IMR-90 (cell line): ENCODE results near the gene NOX4. TPM values are rescaled to one million over a fixed set of nuclear protein-coding genes. Genes with fewer than 3 reads are reported as not detected.

Source experiments
- ATAC-seq: fragments of 200-7000 bp; cut with Tn5 transposase; 2 replicates; pipeline ENCODE4 v1.9.1; 2020; ENCODE audit warnings: low read depth, mild to moderate bottlenecking, moderate library complexity
- BruUV-seq: library from RNA; stranded (reverse); fragments of 400-500 nt; replicated peaks from 2 replicates; lab custom pipeline; 2021; lab: Mats Ljungman, UMichigan
- CTCF ChIA-PET: fragments of 300-600 bp; formaldehyde crosslinking; extraction: SDS; loops from one replicate; lab custom pipeline; 2021; ENCODE audit warnings: antibody characterized with exemption; lab: Yijun Ruan, JAX
- POLR2A ChIA-PET: fragments of 300-600 bp; sonication (Branson Sonifier 250); formaldehyde crosslinking; loops from one replicate; lab custom pipeline; 2022; ENCODE audit warnings: antibody characterized with exemption; ENCODE audit not compliant: unreplicated experiment; lab: Charles Lee
- DNase-seq: peaks from one replicate; pipeline ENCODE4 v3.0.0; 2013
- H2AFZ ChIP-seq: replicated peaks from 2 replicates; pipeline ENCODE3; 2013; ENCODE audit warnings: low read length, mild to moderate bottlenecking; ENCODE audit not compliant: poor library complexity
- H2AK5ac ChIP-seq: 2 replicates; pipeline ENCODE4 v1.6.1; 2013; ENCODE audit warnings: low read depth, low read length, inconsistent platforms
- H2AK9ac ChIP-seq: replicated peaks from 2 replicates; pipeline ENCODE3; 2013; ENCODE audit warnings: mild to moderate bottlenecking, low read depth, low read length, moderate library complexity; ENCODE audit not compliant: poor library complexity
- H2BK120ac ChIP-seq: 2 replicates; pipeline ENCODE4 v1.6.1; 2013; ENCODE audit warnings: low read depth, low read length, inconsistent platforms
- H2BK15ac ChIP-seq: 3 replicates; pipeline ENCODE4 v1.6.1; 2013; ENCODE audit warnings: low read depth, low read length, inconsistent platforms
- H2BK20ac ChIP-seq: 2 replicates; pipeline ENCODE4 v1.6.1; 2013; ENCODE audit warnings: low read depth, mild to moderate bottlenecking, inconsistent platforms, low read length, moderate library complexity
- H2BK5ac ChIP-seq: 2 replicates; pipeline ENCODE4 v1.6.1; 2013; ENCODE audit warnings: mild to moderate bottlenecking, low read depth, low read length, inconsistent platforms; ENCODE audit not compliant: poor library complexity, severe bottlenecking
- H3K14ac ChIP-seq: replicated peaks from 2 replicates; pipeline ENCODE4 v1.6.1; 2013; ENCODE audit warnings: low read depth, low read length, inconsistent platforms
- H3K18ac ChIP-seq: 2 replicates; pipeline ENCODE4 v1.6.1; 2013; ENCODE audit warnings: low read depth, low read length, control low read depth
- H3K23ac ChIP-seq: 2 replicates; pipeline ENCODE4 v1.6.1; 2013; ENCODE audit warnings: low read depth, low read length, inconsistent platforms
- H3K27ac ChIP-seq: 2 replicates; pipeline ENCODE4 v1.5.1; 2013; ENCODE audit warnings: mild to moderate bottlenecking, control low read depth, low read length; ENCODE audit not compliant: insufficient read depth
- H3K27me3 ChIP-seq: 2 replicates; pipeline ENCODE4 v1.6.1; 2013; ENCODE audit warnings: low read length; ENCODE audit not compliant: control insufficient read depth, insufficient read depth
- H3K36me3 ChIP-seq: 2 replicates; pipeline ENCODE4 v1.6.1; 2013; ENCODE audit warnings: low read length, mixed read lengths; ENCODE audit not compliant: control insufficient read depth, insufficient read depth
- H3K4ac ChIP-seq: 2 replicates; pipeline ENCODE4 v1.6.1; 2013; ENCODE audit warnings: low read depth, low read length, inconsistent platforms
- H3K4me1 ChIP-seq: 2 replicates; pipeline ENCODE4 v1.6.1; 2013; ENCODE audit warnings: low read length, mixed read lengths; ENCODE audit not compliant: control insufficient read depth, insufficient read depth
- H3K4me2 ChIP-seq: 2 replicates; pipeline ENCODE4 v1.6.1; 2013; ENCODE audit warnings: low read depth, mild to moderate bottlenecking, control low read depth, low read length, moderate library complexity
- H3K4me3 ChIP-seq: 2 replicates; pipeline ENCODE4 v1.5.1; 2013; ENCODE audit warnings: low read depth, mild to moderate bottlenecking, control low read depth, low read length, moderate library complexity; ENCODE audit not compliant: insufficient read depth
- H3K56ac ChIP-seq: 2 replicates; pipeline ENCODE4 v1.6.1; 2013; ENCODE audit warnings: low read length, inconsistent platforms; ENCODE audit not compliant: insufficient read depth; ENCODE audit errors: extremely low read depth
- H3K79me1 ChIP-seq, 2 experiments: 2 replicates each; pipeline ENCODE4 v1.6.1; 2013; ENCODE audit warnings: low read length in 2 of 2, inconsistent platforms in 1 of 2, low read depth in 1 of 2
- H3K9ac ChIP-seq: 2 replicates; pipeline ENCODE4 v1.6.1; 2013; ENCODE audit warnings: low read depth, low read length, control low read depth
- H3K9me1 ChIP-seq: 2 replicates; pipeline ENCODE4 v1.6.1; 2013; ENCODE audit warnings: low read length, inconsistent platforms; ENCODE audit not compliant: insufficient read depth
- H3K9me3 ChIP-seq: 2 replicates; pipeline ENCODE4 v1.6.1; 2013; ENCODE audit warnings: low read length; ENCODE audit not compliant: control insufficient read depth, insufficient read depth
- H4K20me1 ChIP-seq: 2 replicates; pipeline ENCODE4 v1.6.1; 2013; ENCODE audit warnings: low read length, inconsistent platforms; ENCODE audit not compliant: insufficient read depth
- H4K5ac ChIP-seq: 2 replicates; pipeline ENCODE4 v1.6.1; 2013; ENCODE audit warnings: mild to moderate bottlenecking, low read depth, low read length, control low read depth
- H4K8ac ChIP-seq, 2 experiments: 2 replicates each; pipeline ENCODE4 v1.6.1; 2013; ENCODE audit warnings: low read depth in 2 of 2, low read length in 2 of 2, control low read depth in 1 of 2, inconsistent platforms in 1 of 2
- H4K91ac ChIP-seq: 2 replicates; pipeline ENCODE4 v1.6.1; 2013; ENCODE audit warnings: low read depth, low read length, inconsistent platforms; ENCODE audit not compliant: insufficient read depth
- FOS ChIP-seq: fragments of 150-350 bp; IDR thresholded peaks from 2 replicates; pipeline ENCODE4 v1.6.1; 2016; ENCODE audit warnings: low read depth, low read length
- MAFK ChIP-seq: IDR thresholded peaks from 2 replicates; pipeline ENCODE4 v1.6.1; 2012; ENCODE audit warnings: low read depth, low read length, improper control_type of control experiment
- RCOR1 ChIP-seq: IDR thresholded peaks from 2 replicates; pipeline ENCODE4 v1.6.1; 2012; ENCODE audit warnings: mild to moderate bottlenecking, low read length, improper control_type of control experiment; ENCODE audit not compliant: insufficient replicate concordance
- SMC3 ChIP-seq: fragments of 150-350 bp; IDR thresholded peaks from 2 replicates; pipeline ENCODE4 v1.6.1; 2016; ENCODE audit warnings: low read depth, mild to moderate bottlenecking, antibody characterized with exemption, low read length, moderate library complexity
- dilution Hi-C: fragments of 300-500 bp; cut with HindIII; formaldehyde crosslinking; loops from one replicate; pipeline ENCODE4 v1.14.3; 2018; ENCODE audit warnings: low sequenced_read_pairs; ENCODE audit not compliant: unreplicated experiment
- in situ Hi-C: fragments of 300-500 bp; cut with MboI; formaldehyde crosslinking; loops from 3 replicates; pipeline ENCODE4 v1.14.3; 2019; ENCODE audit warnings: low sequenced_read_pairs, inconsistent platforms, mixed read lengths
- intact Hi-C: fragments of 100-400 bp; cut with micrococcal nuclease; formaldehyde crosslinking; loops from 2 replicates; pipeline ENCODE4 v1.10.0; 2022
- polyA plus RNA-seq, 3 experiments: library from polyadenylated mRNA; depleted of rRNA; stranded (reverse); fragments of >200 nt; gene quantifications; 2 replicates each; pipeline ENCODE4 v1.2.3, GENCODE V29; 2012; ENCODE audit warnings: low replicate concordance in 1 of 3
- total RNA-seq: library from RNA; depleted of rRNA; stranded (reverse); fragments of >200 nt; gene quantifications from 2 replicates; pipeline ENCODE4 v1.2.3, GENCODE V29; 2012

The NOX4 gene
- total and polyA plus RNA-seq, 2 of the 4 experiments (the other 2 are of a cell fraction): 4.7 to 11.7 TPM

- no peak overlapping the region for H2AK9ac ChIP-seq
- no peak for ATAC-seq
- H2BK120ac ChIP-seq: no peak overlapping the region
- no peak overlapping the region for H3K14ac ChIP-seq
- no peak overlapping the region for H4K91ac ChIP-seq
- H4K5ac ChIP-seq: no peak overlapping the region
- H3K9me3 ChIP-seq: no peaks in the 10 kb centered on the region
- POLR2A ChIA-PET: no interaction called here
- H3K79me1 ChIP-seq: peaks cover 3 to 17% of the 10 kb centered on the region in 2 experiments; a peak in 2 of 4 replicates
- H3K18ac ChIP-seq: no peak overlapping the region
- no peak overlapping the region for H3K9ac ChIP-seq
- no peak overlapping the region for H2BK5ac ChIP-seq
- intact Hi-C loops: no loop called here
- no peaks in the 10 kb centered on the region for H3K9me1 ChIP-seq
- H3K4me2 ChIP-seq: no peak overlapping the region
- no peaks in the 10 kb centered on the region for H3K4me1 ChIP-seq
- H3K27ac ChIP-seq: no peak overlapping the region
- dilution Hi-C loops: no loop called here
- H4K20me1 ChIP-seq: no peaks in the 10 kb centered on the region
- no peak overlapping the region for H2BK15ac ChIP-seq
- H3K56ac ChIP-seq: no peak overlapping the region
- no peaks in the 10 kb centered on the region for H3K27me3 ChIP-seq
- no peak overlapping the region for H2AK5ac ChIP-seq
- peaks cover 1% of the 10 kb centered on the region; the same call in 1 of the 2 replicates for H3K36me3 ChIP-seq
- no peak overlapping the region for H3K4ac ChIP-seq
- TF ChIP-seq MAFK: peak; percentile 69
- no peak for TF ChIP-seq FOS
- no peak for TF ChIP-seq RCOR1
- no peak for TF ChIP-seq SMC3
- in situ Hi-C loops: no loop called here
- CTCF ChIA-PET: no interaction called here
- no peak for DNase-seq
- H3K4me3 ChIP-seq: no peak overlapping the region
- H2BK20ac ChIP-seq: no peak overlapping the region
- H4K8ac ChIP-seq: no peak overlapping the region
- no peak overlapping the region for H3K23ac ChIP-seq
- H2AFZ ChIP-seq: no peak overlapping the region
- BruUV-seq: no TSS peak
Observed at GRCh38 chr11:89447845-89448244, 43.3 kb downstream of the NOX4 start.
